H1 (cell line): ENCODE measurements around the gene SLC15A4. TPM values are rescaled to one million over a fixed set of nuclear protein-coding genes. Genes with fewer than 3 reads are reported as not detected.

ENCODE experiments used
- CTCF ChIA-PET: fragments of 300-600 bp; sonication (Branson Sonifier 250); formaldehyde crosslinking; loops from one replicate; lab custom pipeline; 2021; ENCODE audit not compliant: partially characterized antibody; lab: Charles Lee
- POLR2A ChIA-PET: fragments of 300-600 bp; sonication (Branson Sonifier 250); formaldehyde crosslinking; loops from one replicate; lab custom pipeline; 2021; ENCODE audit warnings: inconsistent platforms; ENCODE audit not compliant: partially characterized antibody; lab: Charles Lee
- DNase-seq, 2 experiments: peaks; one replicate each; pipeline versions ENCODE4 v3.0.0 to v3.0.0-alpha.2; 2010 to 2022; ENCODE audit warnings: low spot score in 2 of 2, low read depth in 1 of 2, mixed read lengths in 1 of 2
- FAIRE-seq: peaks from 2 replicates; lab custom pipeline; 2011; peaks lifted over from hg19 to GRCh38; lab: Jason Lieb, UNC
- H2AFZ ChIP-seq: 2 replicates; pipeline ENCODE4 v1.8.1; 2012; ENCODE audit warnings: low read length, inconsistent platforms
- H2AK5ac ChIP-seq: 2 replicates; pipeline ENCODE4 v1.6.1; 2013; ENCODE audit warnings: low read depth, low read length
- H2BK120ac ChIP-seq: replicated peaks from 2 replicates; pipeline ENCODE3; 2013; ENCODE audit warnings: low read depth, low read length, inconsistent platforms
- H2BK12ac ChIP-seq: 2 replicates; pipeline ENCODE4 v1.6.1; 2013; ENCODE audit warnings: low read depth, low read length
- H2BK15ac ChIP-seq: 2 replicates; pipeline ENCODE4 v1.6.1; 2013; ENCODE audit warnings: low read length
- H2BK20ac ChIP-seq: 2 replicates; pipeline ENCODE4 v1.6.1; 2013; ENCODE audit warnings: low read length
- H2BK5ac ChIP-seq: 2 replicates; pipeline ENCODE4 v1.6.1; 2013; ENCODE audit warnings: low read depth, low read length
- H3K14ac ChIP-seq: 2 replicates; pipeline ENCODE4 v1.6.1; 2013; ENCODE audit warnings: inconsistent platforms; ENCODE audit not compliant: insufficient read length
- H3K18ac ChIP-seq: 2 replicates; pipeline ENCODE4 v1.6.1; 2013; ENCODE audit warnings: low read length; ENCODE audit errors: extremely low read depth
- H3K23ac ChIP-seq: 2 replicates; pipeline ENCODE4 v1.6.1; 2013; ENCODE audit warnings: inconsistent platforms; ENCODE audit not compliant: insufficient read length
- H3K23me2 ChIP-seq: 2 replicates; pipeline ENCODE4 v1.6.1; 2013; ENCODE audit warnings: low read depth, low read length
- H3K27ac ChIP-seq: 2 replicates; pipeline ENCODE4 v1.6.1; 2011; ENCODE audit warnings: low read depth, low read length, inconsistent platforms
- H3K27me3 ChIP-seq, 4 experiments: replicated peaks in 1 of 4; 1 replicate in 1 of 4; 2 replicates in 3 of 4; pipeline versions ENCODE4 v1.6.1 to v1.8.1; 2011 to 2013; ENCODE audit warnings: low read length in 3 of 4, mild to moderate bottlenecking in 3 of 4, inconsistent platforms in 2 of 4, mixed read lengths in 2 of 4, moderate library complexity in 1 of 4; ENCODE audit not compliant: control insufficient read depth in 3 of 4, insufficient read depth in 3 of 4; ENCODE audit errors: extremely low read depth in 1 of 4
- H3K36me3 ChIP-seq, 4 experiments: 2 replicates each; pipeline versions ENCODE4 v1.6.1 to v1.8.1; 2011 to 2013; ENCODE audit warnings: mild to moderate bottlenecking in 4 of 4, low read length in 3 of 4, moderate library complexity in 2 of 4, control low read depth in 1 of 4, inconsistent platforms in 1 of 4; ENCODE audit not compliant: insufficient read depth in 4 of 4, control insufficient read depth in 2 of 4
- H3K4ac ChIP-seq: replicated peaks from 2 replicates; pipeline ENCODE3; 2013; ENCODE audit warnings: low read length, low read depth, mixed read lengths, inconsistent platforms; ENCODE audit not compliant: insufficient read length
- H3K4me1 ChIP-seq, 4 experiments: replicated peaks in 1 of 4; 1 replicate in 1 of 4; 2 replicates in 3 of 4; pipeline versions ENCODE4 v1.6.1 to v1.8.1; 2011 to 2013; ENCODE audit warnings: low read length in 3 of 4, inconsistent platforms in 2 of 4, mixed read lengths in 1 of 4; ENCODE audit not compliant: insufficient read depth in 4 of 4, control insufficient read depth in 3 of 4
- H3K4me2 ChIP-seq, 2 experiments: 2 replicates each; pipeline versions ENCODE4 v1.6.1 to v1.8.1; 2011 to 2013; ENCODE audit warnings: low read depth in 2 of 2, low read length in 2 of 2, control low read depth in 1 of 2, inconsistent platforms in 1 of 2, mild to moderate bottlenecking in 1 of 2; ENCODE audit not compliant: insufficient read depth in 1 of 2
- H3K4me3 ChIP-seq, 4 experiments: fragments of 200-600, 300-600 bp in 1 of 4; sonication (generic), shearing (Covaris generic), sonication (Bioruptor Twin) in 1 of 4; 2 replicates each; pipeline versions ENCODE4 v1.5.1 to v1.8.1; 2011 to 2016; ENCODE audit warnings: low read length in 4 of 4, low read depth in 3 of 4, control low read depth in 2 of 4, inconsistent platforms in 2 of 4, mild to moderate bottlenecking in 2 of 4, mixed read lengths in 1 of 4, moderate library complexity in 1 of 4; ENCODE audit not compliant: insufficient read depth in 2 of 4; ENCODE audit errors: extremely low read depth in 1 of 4
- H3K56ac ChIP-seq: replicated peaks from 2 replicates; pipeline ENCODE3; 2013; ENCODE audit warnings: low read depth, mild to moderate bottlenecking, mixed read lengths, low read length, inconsistent platforms; ENCODE audit not compliant: insufficient read length
- H3K79me1 ChIP-seq: 2 replicates; pipeline ENCODE4 v1.6.1; 2013; ENCODE audit warnings: low read depth, low read length, control low read depth
- H3K79me2 ChIP-seq, 2 experiments: 2 replicates each; pipeline versions ENCODE4 v1.6.1 to v1.8.1; 2012 to 2013; ENCODE audit warnings: low read length in 2 of 2, mild to moderate bottlenecking in 2 of 2, inconsistent platforms in 1 of 2; ENCODE audit not compliant: insufficient read depth in 2 of 2, control insufficient read depth in 1 of 2
- H3K9ac ChIP-seq, 4 experiments: replicated peaks in 1 of 4; 1 replicate in 1 of 4; 2 replicates in 3 of 4; pipeline versions ENCODE4 v1.6.1 to v1.8.1; 2011 to 2013; ENCODE audit warnings: low read depth in 3 of 4, low read length in 3 of 4, control low read depth in 2 of 4, mild to moderate bottlenecking in 2 of 4, moderate library complexity in 2 of 4, inconsistent platforms in 1 of 4; ENCODE audit errors: extremely low read depth in 1 of 4
- H3K9me3 ChIP-seq, 2 experiments: 2 replicates each; pipeline versions ENCODE4 v1.6.1 to v1.8.1; 2012 to 2013; ENCODE audit warnings: mild to moderate bottlenecking in 2 of 2, moderate library complexity in 2 of 2, control low read depth in 1 of 2, inconsistent platforms in 1 of 2, low read depth in 1 of 2, low read length in 1 of 2, mixed read lengths in 1 of 2; ENCODE audit not compliant: insufficient read depth in 2 of 2
- H4K20me1 ChIP-seq, 2 experiments: replicated peaks in 1 of 2; 2 replicates each; pipeline versions ENCODE3 to v1.8.1; 2011 to 2013; ENCODE audit warnings: inconsistent platforms in 2 of 2, low read length in 2 of 2, mild to moderate bottlenecking in 1 of 2; ENCODE audit not compliant: insufficient read depth in 2 of 2, control insufficient read depth in 1 of 2
- H4K5ac ChIP-seq: 2 replicates; pipeline ENCODE4 v1.6.1; 2013; ENCODE audit warnings: low read length, low read depth, mixed read lengths, inconsistent platforms; ENCODE audit not compliant: insufficient read length
- H4K8ac ChIP-seq: 2 replicates; pipeline ENCODE4 v1.8.0; 2013; ENCODE audit warnings: mild to moderate bottlenecking, moderate library complexity, low read length, inconsistent platforms; ENCODE audit not compliant: insufficient read depth; ENCODE audit errors: extremely low read depth
- H4K91ac ChIP-seq: replicated peaks from 2 replicates; pipeline ENCODE3; 2013; ENCODE audit warnings: low read length, mixed read lengths, inconsistent platforms; ENCODE audit not compliant: insufficient read length
- CHD1 ChIP-seq: IDR thresholded peaks from 2 replicates; pipeline ENCODE4 v1.6.1; 2012; ENCODE audit warnings: low read depth, low read length, improper control_type of control experiment
- EZH2 ChIP-seq: fragments of 200-600 bp; sonication (generic); IDR thresholded peaks from 2 replicates; pipeline ENCODE4 v1.7.1; 2012; ENCODE audit warnings: low read depth, mild to moderate bottlenecking, moderate library complexity, low read length, inconsistent platforms; ENCODE audit not compliant: severe bottlenecking
- NRF1 ChIP-seq: IDR thresholded peaks from 2 replicates; pipeline ENCODE4 v1.6.1; 2011; ENCODE audit warnings: mild to moderate bottlenecking, low read depth, low read length, improper control_type of control experiment
- POLR2A ChIP-seq, 2 experiments: IDR thresholded peaks; 1 replicate in 1 of 2; 2 replicates in 1 of 2; pipeline ENCODE4 v1.6.1; 2011; ENCODE audit warnings: low read depth in 2 of 2, low read length in 2 of 2, mild to moderate bottlenecking in 2 of 2; ENCODE audit errors: control extremely low read depth in 1 of 2
- SP4 ChIP-seq: IDR thresholded peaks from 2 replicates; pipeline ENCODE4 v1.6.1; 2012; ENCODE audit warnings: low read length, inconsistent platforms
- SUZ12 ChIP-seq: fragments of 200-600 bp; sonication (generic); IDR thresholded peaks from 2 replicates; pipeline ENCODE4 v1.6.1; 2012; ENCODE audit warnings: mild to moderate bottlenecking, inconsistent platforms, low read length, moderate library complexity, mixed read lengths
- YY1 ChIP-seq: IDR thresholded peaks from 2 replicates; pipeline ENCODE4 v1.6.1; 2011; ENCODE audit warnings: low read depth, mild to moderate bottlenecking, low read length
- WGBS, 2 experiments: shearing (Covaris generic) in 1 of 2; methylation state at CpG; one replicate each; pipeline versions ENCODE4 v1.1.6 to v1.1.7; 2013 to 2015; ENCODE audit warnings: low lambda C conversion rate in 2 of 2, mixed read lengths in 2 of 2, inconsistent platforms in 1 of 2, low coverage in 1 of 2, missing lambda C conversion rate in 1 of 2; ENCODE audit not compliant: insufficient replicate concordance in 2 of 2, insufficient coverage in 1 of 2, insufficient read length in 1 of 2; ENCODE audit errors: extremely low coverage in 1 of 2, missing lambda C conversion rate in 1 of 2; 5-methylcytosine and 5-hydroxymethylcytosine counted together
- polyA plus RNA-seq, 7 experiments: library from polyadenylated mRNA; depleted of rRNA in 3 of 7; stranded (reverse) in 5 of 7; unstranded in 2 of 7; fragments of >200 nt in 5 of 7; fragments of 200-250 nt in 2 of 7; gene quantifications; 1 replicate in 5 of 7; 2 replicates in 1 of 7; 4 replicates in 1 of 7; pipeline versions ENCODE4 v1.2.1 to v1.2.3, GENCODE V29; 2011 to 2013; ENCODE audit warnings: missing spikeins in 2 of 7, mixed read lengths in 2 of 7
- total RNA-seq: library from RNA; stranded (reverse); fragmentation: NEBNext Ultra II Directional; extraction: Animal tissue kit (Norgen Biotek cat#: 25700); gene quantifications from 2 replicates; pipeline ENCODE4 v1.2.1, GENCODE V29; 2021

Gene SLC15A4
- total and polyA plus RNA-seq, 2 of the 8 experiments (the other 6 are each of a cell fraction or from before 2014, with no cell fraction given) = 22.7 to 26.6 TPM

- H2AK5ac ChIP-seq = no peak overlapping the region
- no peak overlapping the region for H2BK120ac ChIP-seq
- H4K20me1 ChIP-seq = no peaks in the 10 kb centered on the region
- H3K4me3 ChIP-seq = no peak overlapping the region
- H3K79me1 ChIP-seq = no peaks in the 10 kb centered on the region
- H3K27ac ChIP-seq = no peak overlapping the region
- no peak overlapping the region for H4K8ac ChIP-seq
- H3K4me1 ChIP-seq = no peaks in the 10 kb centered on the region
- FAIRE-seq = no peak
- no peak overlapping the region for H3K23ac ChIP-seq
- DNase-seq = no peak
- no peaks in the 10 kb centered on the region for H3K23me2 ChIP-seq
- H2BK20ac ChIP-seq = no peak overlapping the region
- no peak overlapping the region for H3K14ac ChIP-seq
- no peak overlapping the region for H4K91ac ChIP-seq
- no peaks in the 10 kb centered on the region for H3K79me2 ChIP-seq
- no peak overlapping the region for H2AFZ ChIP-seq
- no peak overlapping the region for H3K4me2 ChIP-seq
- H3K27me3 ChIP-seq = no peaks in the 10 kb centered on the region
- H3K18ac ChIP-seq = no peak overlapping the region
- TF ChIP-seq SUZ12 (no peak), NRF1 (no peak), YY1 (no peak), EZH2 (no peak), SP4 (no peak), CHD1 (no peak), POLR2A (IDR thresholded peaks at IDR 0.05; ENCODE audit: control extremely low read depth in 1 of 2, low read depth in 2 of 2, low read length in 2 of 2) (no peak)
- H3K9me3 ChIP-seq = no peaks in the 10 kb centered on the region
- no peak overlapping the region for H2BK12ac ChIP-seq
- no peaks in the 10 kb centered on the region for H3K36me3 ChIP-seq
- no peak overlapping the region for H4K5ac ChIP-seq
- CTCF ChIA-PET = interaction anchor here (0.7 kb wide), 1 partner anchor 1128 kb away, joined by 3 read pairs; no protein-coding TSS in a partner anchor
- H3K56ac ChIP-seq = no peak overlapping the region
- 82% methylated on average over 7 of the region's 13 CpGs; no CpG with 5 or more reads in 1 of the 2 experiments for WGBS, 2 experiments
- no peak overlapping the region for H3K9ac ChIP-seq
- H3K4ac ChIP-seq = no peak overlapping the region
- H2BK15ac ChIP-seq = no peak overlapping the region
- POLR2A ChIA-PET = no interaction called here
- H2BK5ac ChIP-seq = no peak overlapping the region
These were observed 76.3 kb downstream of the SLC15A4 start for GRCh38 chr12:128747441-128747840.
